ENCODE results near the gene ZFYVE16. TPM values are rescaled to one million over a fixed set of nuclear protein-coding genes. Genes with fewer than 3 reads are reported as not detected.

Gene ZFYVE16
- total and polyA plus RNA-seq, 2 of the 13 experiments (the other 11 are each of a cell fraction or from before 2014, with no cell fraction given): 9.3 to 33.3 TPM

- TF ChIP-seq ZNF503 (CRISPR knock-in tag; IDR thresholded peaks at IDR 0.05) (no peak), ATRX (CRISPR knock-in tag; IDR thresholded peaks at IDR 0.05; ENCODE audit: borderline replicate concordance) (no peak), ZFX (CRISPR knock-in tag; IDR thresholded peaks at IDR 0.05; ENCODE audit: low read depth) (no peak; the same call in 1 of the 2 replicates), TCF7 (IDR thresholded peaks at IDR 0.05; ENCODE audit: low read depth) (no peak), RAD21 (CRISPR knock-in tag; IDR thresholded peaks at IDR 0.05) (peak; percentile 56; the same call in 1 of the 2 replicates), CENPBD1 (CRISPR knock-in tag; IDR thresholded peaks at IDR 0.05; ENCODE audit: borderline replicate concordance, low read depth) (no peak), PRDM4 (CRISPR knock-in tag; IDR thresholded peaks at IDR 0.05; ENCODE audit: borderline replicate concordance) (no peak), SMC3 (IDR thresholded peaks at IDR 0.05; ENCODE audit: low read length) (peak; percentile 79; the same call in 1 of the 2 replicates), MEIS2 (CRISPR knock-in tag; IDR thresholded peaks at IDR 0.05) (no peak), KDM6A (CRISPR knock-in tag; IDR thresholded peaks at IDR 0.05; ENCODE audit: low read depth) (no peak), CHCHD3 (CRISPR knock-in tag; IDR thresholded peaks at IDR 0.05) (no peak), ZNF777 (CRISPR knock-in tag; IDR thresholded peaks at IDR 0.05) (no peak), KLF13 (CRISPR knock-in tag; IDR thresholded peaks at IDR 0.05) (no peak)
- TF ChIP-seq, protein P1, sequence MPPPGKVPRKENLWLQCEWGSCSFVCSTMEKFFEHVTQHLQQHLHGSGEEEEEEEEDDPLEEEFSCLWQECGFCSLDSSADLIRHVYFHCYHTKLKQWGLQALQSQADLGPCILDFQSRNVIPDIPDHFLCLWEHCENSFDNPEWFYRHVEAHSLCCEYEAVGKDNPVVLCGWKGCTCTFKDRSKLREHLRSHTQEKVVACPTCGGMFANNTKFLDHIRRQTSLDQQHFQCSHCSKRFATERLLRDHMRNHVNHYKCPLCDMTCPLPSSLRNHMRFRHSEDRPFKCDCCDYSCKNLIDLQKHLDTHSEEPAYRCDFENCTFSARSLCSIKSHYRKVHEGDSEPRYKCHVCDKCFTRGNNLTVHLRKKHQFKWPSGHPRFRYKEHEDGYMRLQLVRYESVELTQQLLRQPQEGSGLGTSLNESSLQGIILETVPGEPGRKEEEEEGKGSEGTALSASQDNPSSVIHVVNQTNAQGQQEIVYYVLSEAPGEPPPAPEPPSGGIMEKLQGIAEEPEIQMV (CRISPR knock-in tag; IDR thresholded peaks at IDR 0.05; ENCODE audit: low read depth): no peak
- TF ChIP-seq, protein P2, sequence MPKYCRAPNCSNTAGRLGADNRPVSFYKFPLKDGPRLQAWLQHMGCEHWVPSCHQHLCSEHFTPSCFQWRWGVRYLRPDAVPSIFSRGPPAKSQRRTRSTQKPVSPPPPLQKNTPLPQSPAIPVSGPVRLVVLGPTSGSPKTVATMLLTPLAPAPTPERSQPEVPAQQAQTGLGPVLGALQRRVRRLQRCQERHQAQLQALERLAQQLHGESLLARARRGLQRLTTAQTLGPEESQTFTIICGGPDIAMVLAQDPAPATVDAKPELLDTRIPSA (CRISPR knock-in tag; IDR thresholded peaks at IDR 0.05; ENCODE audit: borderline replicate concordance): no peak
- TF ChIP-seq, protein P3, sequence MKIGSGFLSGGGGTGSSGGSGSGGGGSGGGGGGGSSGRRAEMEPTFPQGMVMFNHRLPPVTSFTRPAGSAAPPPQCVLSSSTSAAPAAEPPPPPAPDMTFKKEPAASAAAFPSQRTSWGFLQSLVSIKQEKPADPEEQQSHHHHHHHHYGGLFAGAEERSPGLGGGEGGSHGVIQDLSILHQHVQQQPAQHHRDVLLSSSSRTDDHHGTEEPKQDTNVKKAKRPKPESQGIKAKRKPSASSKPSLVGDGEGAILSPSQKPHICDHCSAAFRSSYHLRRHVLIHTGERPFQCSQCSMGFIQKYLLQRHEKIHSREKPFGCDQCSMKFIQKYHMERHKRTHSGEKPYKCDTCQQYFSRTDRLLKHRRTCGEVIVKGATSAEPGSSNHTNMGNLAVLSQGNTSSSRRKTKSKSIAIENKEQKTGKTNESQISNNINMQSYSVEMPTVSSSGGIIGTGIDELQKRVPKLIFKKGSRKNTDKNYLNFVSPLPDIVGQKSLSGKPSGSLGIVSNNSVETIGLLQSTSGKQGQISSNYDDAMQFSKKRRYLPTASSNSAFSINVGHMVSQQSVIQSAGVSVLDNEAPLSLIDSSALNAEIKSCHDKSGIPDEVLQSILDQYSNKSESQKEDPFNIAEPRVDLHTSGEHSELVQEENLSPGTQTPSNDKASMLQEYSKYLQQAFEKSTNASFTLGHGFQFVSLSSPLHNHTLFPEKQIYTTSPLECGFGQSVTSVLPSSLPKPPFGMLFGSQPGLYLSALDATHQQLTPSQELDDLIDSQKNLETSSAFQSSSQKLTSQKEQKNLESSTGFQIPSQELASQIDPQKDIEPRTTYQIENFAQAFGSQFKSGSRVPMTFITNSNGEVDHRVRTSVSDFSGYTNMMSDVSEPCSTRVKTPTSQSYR (CRISPR knock-in tag; IDR thresholded peaks at IDR 0.05; ENCODE audit: borderline replicate concordance): no peak
- TF ChIP-seq, protein P4, sequence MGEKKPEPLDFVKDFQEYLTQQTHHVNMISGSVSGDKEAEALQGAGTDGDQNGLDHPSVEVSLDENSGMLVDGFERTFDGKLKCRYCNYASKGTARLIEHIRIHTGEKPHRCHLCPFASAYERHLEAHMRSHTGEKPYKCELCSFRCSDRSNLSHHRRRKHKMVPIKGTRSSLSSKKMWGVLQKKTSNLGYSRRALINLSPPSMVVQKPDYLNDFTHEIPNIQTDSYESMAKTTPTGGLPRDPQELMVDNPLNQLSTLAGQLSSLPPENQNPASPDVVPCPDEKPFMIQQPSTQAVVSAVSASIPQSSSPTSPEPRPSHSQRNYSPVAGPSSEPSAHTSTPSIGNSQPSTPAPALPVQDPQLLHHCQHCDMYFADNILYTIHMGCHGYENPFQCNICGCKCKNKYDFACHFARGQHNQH (CRISPR knock-in tag; IDR thresholded peaks at IDR 0.05): 0 out of 2 replicates have a peak, but pooled peaks have one; percentile 26
Measured at GRCh38 chr5:80481019-80481893, 73.4 kb downstream of the ZFYVE16 start (continued).
